A549 (cell line): Measurements from ENCODE around the gene TMEM44. TPM values are rescaled to one million over a fixed set of nuclear protein-coding genes. Genes with fewer than 3 reads are reported as not detected.

ENCODE experiments used
- ATAC-seq, 2 experiments: fragments of 200-7000 bp in 1 of 2; fragments of >200 bp in 1 of 2; cut with Nextera tagmentation in 1 of 2; cut with Tn5 transposase in 1 of 2; 3 replicates each; pipeline versions ENCODE4 v1.8.0 to v1.9.1; 2018 to 2020; ENCODE audit warnings: mild to moderate bottlenecking in 1 of 2, moderate library complexity in 1 of 2
- CTCF ChIA-PET: fragments of 300-600 bp; sonication (Branson Sonifier 250); formaldehyde crosslinking; extraction: SDS; loops from one replicate; lab custom pipeline; 2021; ENCODE audit warnings: antibody characterized with exemption, inconsistent platforms; lab: Yijun Ruan, JAX
- POLR2A ChIA-PET: fragments of 350-600 bp; formaldehyde crosslinking; extraction: SDS; loops from one replicate; lab custom pipeline; 2021; ENCODE audit warnings: antibody characterized with exemption, inconsistent platforms; lab: Yijun Ruan, JAX
- DNase-seq, 2 experiments: peaks; one replicate each; pipeline versions ENCODE4 v3.0.0 to v3.0.0-alpha.2; 2011 to 2016; ENCODE audit warnings: low read depth in 1 of 2, low spot score in 1 of 2
- FAIRE-seq: peaks from 2 replicates; lab custom pipeline; 2011; peaks lifted over from hg19 to GRCh38; lab: Jason Lieb, UNC
- H3K27ac ChIP-seq, 2 experiments: fragments of >200 bp; sonication (Bioruptor Twin); formaldehyde crosslinking; 3 replicates each; pipeline ENCODE4 v1.5.1; 2016 to 2017
- H3K4me1 ChIP-seq: fragments of >200 bp; sonication (Bioruptor Twin); formaldehyde crosslinking; 3 replicates; pipeline ENCODE4 v1.6.1; 2016
- H3K4me2 ChIP-seq: fragments of >200 bp; sonication (Bioruptor Twin); formaldehyde crosslinking; 3 replicates; pipeline ENCODE4 v1.6.1; 2016
- H3K4me3 ChIP-seq: fragments of >200 bp; sonication (Bioruptor Twin); formaldehyde crosslinking; 3 replicates; pipeline ENCODE4 v1.5.1; 2016
- H3K9me3 ChIP-seq: fragments of >200 bp; sonication (Bioruptor Twin); formaldehyde crosslinking; 3 replicates; pipeline ENCODE4 v1.6.1; 2016
- CBX2 ChIP-seq: fragments of 200-600 bp; sonication (generic); IDR thresholded peaks from 2 replicates; pipeline ENCODE4 v1.6.1; 2016; ENCODE audit warnings: low read depth, mild to moderate bottlenecking, borderline replicate concordance
- CHD2 ChIP-seq: fragments of 150-350 bp; IDR thresholded peaks from 2 replicates; pipeline ENCODE4 v1.6.1; 2014; ENCODE audit warnings: low read length; ENCODE audit not compliant: partially characterized antibody
- FOSB ChIP-seq: fragments of 250-450 bp; sonication (Bioruptor Pico); IDR thresholded peaks from 2 replicates; pipeline ENCODE4 v1.5.0; 2020; ENCODE audit warnings: mild to moderate bottlenecking, moderate library complexity
- FOSL2 ChIP-seq, 2 experiments: fragments of 450-650 bp in 1 of 2; fragments of >200 bp in 1 of 2; sonication (Bioruptor Twin) in 1 of 2; formaldehyde crosslinking; IDR thresholded peaks; 2 replicates each; pipeline versions ENCODE4 v1.5.0 to v1.6.1; 2016 to 2020; ENCODE audit warnings: mild to moderate bottlenecking in 1 of 2, moderate library complexity in 1 of 2
- GATA3 ChIP-seq: IDR thresholded peaks from 2 replicates; pipeline ENCODE4 v1.6.1; 2012; ENCODE audit warnings: borderline replicate concordance
- MAFK ChIP-seq: fragments of 450-650 bp; IDR thresholded peaks from 2 replicates; pipeline ENCODE4 v1.6.1; 2014; ENCODE audit not compliant: partially characterized antibody
- NFE2L2 ChIP-seq: fragments of 150-350 bp; conservative IDR thresholded peaks from 2 replicates; pipeline ENCODE4 v1.6.1; 2014; ENCODE audit warnings: low read length
- RNF2 ChIP-seq: fragments of 200-600 bp; sonication (generic); IDR thresholded peaks from 2 replicates; pipeline ENCODE4 v1.6.1; 2016; ENCODE audit warnings: low read depth, mild to moderate bottlenecking, antibody characterized with exemption, moderate library complexity, borderline replicate concordance
- SREBF2 ChIP-seq: fragments of 450-650 bp; IDR thresholded peaks from 2 replicates; pipeline ENCODE4 v1.6.1; 2014; ENCODE audit warnings: mild to moderate bottlenecking, moderate library complexity
- ZSCAN20 ChIP-seq: fragments of 250-450 bp; sonication (Bioruptor Pico); IDR thresholded peaks from 2 replicates; pipeline ENCODE4 v1.8.0; 2022; ENCODE audit warnings: mild to moderate bottlenecking, moderate library complexity
- WGBS: methylation state at CpG from one replicate; pipeline ENCODE4 v1.1.6; 2017; ENCODE audit errors: missing lambda C conversion rate; 5-methylcytosine and 5-hydroxymethylcytosine counted together
- polyA plus RNA-seq, 4 experiments: library from polyadenylated mRNA; depleted of rRNA in 3 of 4; stranded (reverse); fragments of >200 nt; fragmentation: RNase III in 1 of 4; extraction: RNeasy Plus Mini Kit Qiagen cat#74134 plus additional on column Dnase treatment in 1 of 4; gene quantifications; 2 replicates in 3 of 4; 3 replicates in 1 of 4; pipeline ENCODE4 v1.2.3, GENCODE V29; 2011 to 2017
- TF ChIP-seq, protein P1 (sequence below): fragments of >200 bp; sonication (Bioruptor Twin); formaldehyde crosslinking; IDR thresholded peaks from 3 replicates; pipeline ENCODE4 v1.5.1; 2016
- TF ChIP-seq, protein P2 (sequence below): fragments of 450-650 bp; IDR thresholded peaks from 2 replicates; pipeline ENCODE4 v1.6.1; 2014; ENCODE audit warnings: antibody characterized with exemption

The TMEM44 gene
- polyA plus RNA-seq, 2 of the 4 experiments (the other 2 are of a cell fraction): 16.0 to 17.0 TPM

DNA sequence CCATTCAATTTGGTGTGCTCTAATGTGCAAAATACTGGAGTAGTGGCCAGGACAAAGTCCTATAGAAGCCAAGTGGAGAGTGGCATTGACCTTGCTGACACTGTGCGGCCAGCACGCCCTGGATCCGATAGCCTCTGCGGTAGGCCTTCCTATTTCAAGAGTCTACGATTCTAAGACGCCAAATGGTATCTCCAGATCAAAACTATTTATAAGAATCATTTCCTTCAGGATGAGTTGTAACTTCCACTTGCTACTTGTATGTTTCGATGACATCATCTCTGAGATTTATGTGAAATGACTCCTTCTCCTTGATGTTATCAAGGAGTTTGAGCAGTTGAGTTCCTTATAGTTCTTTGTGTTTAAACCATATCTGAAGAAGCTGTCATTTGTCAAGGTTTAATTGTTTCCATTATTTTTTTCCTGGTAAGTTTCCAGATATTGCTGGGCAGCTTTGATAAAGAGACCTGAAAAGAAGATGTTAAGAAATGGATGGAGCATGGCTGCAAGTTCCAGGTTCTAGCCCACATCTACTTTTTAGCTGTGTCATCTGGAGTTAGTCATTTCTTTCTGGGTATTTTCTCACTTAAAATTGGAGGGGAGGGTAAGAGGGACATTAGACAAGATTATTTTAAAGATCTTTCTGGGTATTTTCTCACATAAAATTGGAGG lies 71.8 kb downstream of the TMEM44 start:
- Histone ChIP-seq H3K9me3 (no peaks in the 10 kb centered on the region), H3K4me2 (no peak overlapping the region), H3K4me3 (no peak overlapping the region), H3K4me1 (peaks cover 22% of the 10 kb centered on the region), H3K27ac (no peak overlapping the region; a peak in 1 of 6 replicates)
- ChIA-PET CTCF (interaction anchor here (0.6 to 0.8 kb wide), 2 partner anchors 10 to 81 kb away, joined by 3 read pairs; no protein-coding TSS in a partner anchor), POLR2A (no interaction called here)
- 0 out of 2 replicates have a peak, but pooled peaks have one; percentile 35 for TF ChIP-seq GATA3
- TF ChIP-seq CBX2: no peak
- DNase-seq (peak in 1 of 2 experiments; percentile 41), ATAC-seq (peak; percentile 30 to 52; a peak in 3 of 6 replicates), FAIRE-seq (no peak)
- WGBS: 78% methylated on average over 7 of the region's 7 CpGs

DNA sequence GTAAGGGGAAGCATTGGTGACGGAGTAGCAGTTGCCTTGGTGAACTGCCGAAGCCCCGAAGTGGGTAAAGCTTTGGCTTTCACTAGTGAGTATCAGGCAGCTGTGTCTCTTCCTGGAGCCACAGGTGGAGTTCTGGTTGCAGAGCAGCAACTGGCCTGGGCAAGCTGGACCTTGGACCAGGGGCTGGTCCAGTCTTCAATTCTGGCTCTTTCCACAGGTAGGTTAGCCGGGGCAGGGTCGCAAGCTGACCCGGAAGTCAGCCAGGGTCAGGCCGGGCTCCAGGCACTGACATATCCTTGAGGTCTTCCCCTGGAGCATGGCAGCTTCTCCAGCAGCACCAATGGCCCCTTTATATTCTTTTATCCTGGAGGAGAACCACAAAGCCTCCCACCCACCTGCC lies 73.2 kb downstream of the TMEM44 start:
- Histone ChIP-seq H3K27ac (no peak overlapping the region), H3K4me3 (no peak overlapping the region), H3K4me2 (no peak overlapping the region)
- POLR2A ChIA-PET: no interaction called here
- TF ChIP-seq, protein P1, sequence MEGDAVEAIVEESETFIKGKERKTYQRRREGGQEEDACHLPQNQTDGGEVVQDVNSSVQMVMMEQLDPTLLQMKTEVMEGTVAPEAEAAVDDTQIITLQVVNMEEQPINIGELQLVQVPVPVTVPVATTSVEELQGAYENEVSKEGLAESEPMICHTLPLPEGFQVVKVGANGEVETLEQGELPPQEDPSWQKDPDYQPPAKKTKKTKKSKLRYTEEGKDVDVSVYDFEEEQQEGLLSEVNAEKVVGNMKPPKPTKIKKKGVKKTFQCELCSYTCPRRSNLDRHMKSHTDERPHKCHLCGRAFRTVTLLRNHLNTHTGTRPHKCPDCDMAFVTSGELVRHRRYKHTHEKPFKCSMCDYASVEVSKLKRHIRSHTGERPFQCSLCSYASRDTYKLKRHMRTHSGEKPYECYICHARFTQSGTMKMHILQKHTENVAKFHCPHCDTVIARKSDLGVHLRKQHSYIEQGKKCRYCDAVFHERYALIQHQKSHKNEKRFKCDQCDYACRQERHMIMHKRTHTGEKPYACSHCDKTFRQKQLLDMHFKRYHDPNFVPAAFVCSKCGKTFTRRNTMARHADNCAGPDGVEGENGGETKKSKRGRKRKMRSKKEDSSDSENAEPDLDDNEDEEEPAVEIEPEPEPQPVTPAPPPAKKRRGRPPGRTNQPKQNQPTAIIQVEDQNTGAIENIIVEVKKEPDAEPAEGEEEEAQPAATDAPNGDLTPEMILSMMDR: no peak
- TF ChIP-seq, all 56 proteins: peak for 0
- no peaks in the 10 kb centered on the region for H3K9me3 ChIP-seq
- CTCF ChIA-PET: interaction anchor here (0.8 kb wide), 1 partner anchor 9 kb away, joined by 3 read pairs; no protein-coding TSS in a partner anchor
- no peak for ATAC-seq
- FAIRE-seq: no peak
- DNase-seq: no peak
- 93% methylated on average over 7 of the region's 7 CpGs for WGBS
- H3K4me1 ChIP-seq: peaks cover 28% of the 10 kb centered on the region

DNA sequence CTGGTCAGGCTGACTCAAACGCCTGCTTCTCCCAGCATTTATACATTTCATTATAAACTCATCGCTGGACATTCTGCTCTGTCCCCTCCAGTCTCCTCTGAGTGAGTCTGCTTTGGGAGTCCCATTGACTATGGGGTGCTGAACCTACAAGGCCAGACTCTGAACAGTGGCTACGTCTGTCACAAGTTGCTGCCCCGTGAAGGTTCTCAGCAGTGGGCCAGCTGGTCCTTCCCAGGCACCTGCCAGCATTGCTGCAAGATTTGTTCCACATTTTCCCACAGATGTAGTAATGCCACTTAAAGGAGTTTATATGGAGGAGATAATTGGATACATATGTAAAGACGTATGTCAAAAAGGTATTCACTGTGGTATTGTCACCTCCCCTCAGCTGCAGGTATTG lies 73.7 kb downstream of the TMEM44 start:
- CTCF ChIA-PET: interaction anchor here (0.8 kb wide), 1 partner anchor 9 kb away, joined by 3 read pairs; no protein-coding TSS in a partner anchor
- ATAC-seq: no peak
- H3K4me1 ChIP-seq: peaks cover 28% of the 10 kb centered on the region
- WGBS: 89% methylated on average over 4 of the region's 5 CpGs
- FAIRE-seq: no peak
- TF ChIP-seq CHD2: no peak
- TF ChIP-seq, protein P2, sequence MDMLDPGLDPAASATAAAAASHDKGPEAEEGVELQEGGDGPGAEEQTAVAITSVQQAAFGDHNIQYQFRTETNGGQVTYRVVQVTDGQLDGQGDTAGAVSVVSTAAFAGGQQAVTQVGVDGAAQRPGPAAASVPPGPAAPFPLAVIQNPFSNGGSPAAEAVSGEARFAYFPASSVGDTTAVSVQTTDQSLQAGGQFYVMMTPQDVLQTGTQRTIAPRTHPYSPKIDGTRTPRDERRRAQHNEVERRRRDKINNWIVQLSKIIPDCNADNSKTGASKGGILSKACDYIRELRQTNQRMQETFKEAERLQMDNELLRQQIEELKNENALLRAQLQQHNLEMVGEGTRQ: no peak
- no peak for TF ChIP-seq ZSCAN20 (CRISPR knock-in tag)
- no peak for TF ChIP-seq SREBF2
- no peak for TF ChIP-seq RNF2
- TF ChIP-seq FOSB: no peak
- POLR2A ChIA-PET: no interaction called here
- DNase-seq: no peak
- H3K4me3 ChIP-seq: no peak overlapping the region
- no peak overlapping the region for H3K27ac ChIP-seq
- H3K4me2 ChIP-seq: no peak overlapping the region
- H3K9me3 ChIP-seq: no peaks in the 10 kb centered on the region

DNA sequence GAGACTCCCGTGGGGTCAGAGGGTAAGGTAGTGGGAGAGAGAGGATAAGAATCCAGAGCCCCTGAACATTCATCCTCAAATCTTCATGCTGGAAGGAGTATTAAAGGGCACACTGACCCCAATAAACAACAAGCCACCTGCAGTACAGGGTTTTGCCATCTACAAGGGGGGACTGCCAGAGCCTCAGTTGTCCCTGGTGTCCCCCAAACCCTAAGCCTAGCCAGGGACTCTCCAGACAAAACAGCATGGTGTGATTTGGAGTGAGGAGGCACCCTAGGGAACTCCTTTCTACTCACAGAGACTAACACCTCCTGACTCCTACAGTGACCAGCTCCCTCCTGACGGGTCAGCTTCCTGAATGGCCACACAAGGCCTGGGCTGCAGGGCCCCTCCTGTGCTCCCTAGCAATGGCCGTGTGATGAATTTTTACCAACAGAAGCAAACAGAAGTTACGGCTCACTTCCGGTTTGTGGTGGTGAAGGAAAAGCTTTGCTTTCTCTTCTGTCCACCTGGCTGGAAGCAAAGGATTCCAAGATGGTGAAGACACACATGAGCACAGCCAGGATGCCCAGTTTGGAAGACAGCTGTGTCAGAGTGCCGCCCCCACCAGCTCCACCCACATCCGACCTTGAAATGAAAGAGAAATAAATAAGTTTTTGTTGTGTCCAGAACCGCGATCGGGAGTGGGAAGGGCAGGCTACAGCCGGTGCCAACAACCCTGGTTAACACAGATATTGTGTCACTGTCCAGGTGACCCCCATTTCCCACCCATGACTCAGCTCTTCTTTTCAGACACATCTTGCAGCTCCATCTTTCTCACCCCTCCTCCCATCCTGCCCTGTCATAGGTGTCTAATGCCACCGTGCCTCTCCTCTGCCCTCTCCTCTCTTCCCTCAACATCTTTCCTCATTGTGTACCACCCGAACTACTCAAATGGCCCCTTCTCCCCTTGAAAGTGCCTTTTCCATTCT lies 76.8 kb downstream of the TMEM44 start:
- Histone ChIP-seq H3K4me1 (peaks cover 22% of the 10 kb centered on the region), H3K4me3 (peak overlapping the region; percentile 11; the same call in 1 of the 3 replicates), H3K9me3 (no peaks in the 10 kb centered on the region), H3K27ac (peak overlapping the region; percentile 74 to 88), H3K4me2 (peak overlapping the region; percentile 83)
- DNase-seq (peak in 1 of 2 experiments; percentile 57), ATAC-seq (peak; percentile 69 to 73; a peak in 5 of 6 replicates), FAIRE-seq (no peak)
- CTCF ChIA-PET: interaction anchor here (1.2 kb wide), 2 partner anchors 14 to 38 kb away, joined by 4 to 5 read pairs; no protein-coding TSS in a partner anchor
- TF ChIP-seq FOSB (no peak), MAFK (peak; percentile 81), FOSL2 (IDR thresholded peaks at IDR 0.05) (no peak), FOSL2 (CRISPR knock-in tag; IDR thresholded peaks at IDR 0.05) (peak; percentile 27; the same call in 1 of the 2 replicates), NFE2L2 (peak; percentile 66)
- WGBS: 29% methylated on average over 11 of the region's 13 CpGs
- POLR2A ChIA-PET: interaction anchor here (0.8 to 0.9 kb wide), 2 partner anchors 18 to 28 kb away, joined by 3 read pairs; no protein-coding TSS in a partner anchor
